Effector memory CD8-positive, alpha-beta T cell (primary cell): ENCODE data around the gene MYOD1.

Source experiments
- ATAC-seq: fragments of 150-1000 bp; cut with Tn5 transposase; replicated peaks from 2 replicates; pipeline ENCODE4 v1.10.0; 2021; ENCODE audit warnings: mild to moderate bottlenecking, moderate library complexity
- DNase-seq, 3 experiments: peaks; one replicate each; pipeline ENCODE4 v3.0.0; 2021
- H3K27ac Mint-ChIP-seq, 2 donors: one replicate each; pipeline ENCODE4 v1.8.0; 2022; ENCODE audit warnings: mild to moderate bottlenecking in 2 of 2, mixed read lengths in 2 of 2, moderate library complexity in 2 of 2
- H3K27me3 Mint-ChIP-seq, 2 donors: one replicate each; pipeline ENCODE4 v1.8.0; 2022; ENCODE audit warnings: mixed read lengths in 2 of 2
- H3K36me3 Mint-ChIP-seq: one replicate; pipeline ENCODE4 v1.8.0; 2022; ENCODE audit warnings: mild to moderate bottlenecking, moderate library complexity, mixed read lengths; ENCODE audit not compliant: insufficient read depth
- H3K4me1 Mint-ChIP-seq, 2 donors: one replicate each; pipeline ENCODE4 v1.8.0; 2022; ENCODE audit warnings: low read depth in 2 of 2, mixed read lengths in 2 of 2
- H3K4me3 Mint-ChIP-seq, 2 donors: one replicate each; pipeline ENCODE4 v1.8.0; 2022; ENCODE audit warnings: mild to moderate bottlenecking in 2 of 2, mixed read lengths in 2 of 2, moderate library complexity in 2 of 2
- H3K9me3 Mint-ChIP-seq, 2 donors: one replicate each; pipeline ENCODE4 v1.8.0; 2022; ENCODE audit warnings: mixed read lengths in 2 of 2

MYOD1 gene

DNA sequence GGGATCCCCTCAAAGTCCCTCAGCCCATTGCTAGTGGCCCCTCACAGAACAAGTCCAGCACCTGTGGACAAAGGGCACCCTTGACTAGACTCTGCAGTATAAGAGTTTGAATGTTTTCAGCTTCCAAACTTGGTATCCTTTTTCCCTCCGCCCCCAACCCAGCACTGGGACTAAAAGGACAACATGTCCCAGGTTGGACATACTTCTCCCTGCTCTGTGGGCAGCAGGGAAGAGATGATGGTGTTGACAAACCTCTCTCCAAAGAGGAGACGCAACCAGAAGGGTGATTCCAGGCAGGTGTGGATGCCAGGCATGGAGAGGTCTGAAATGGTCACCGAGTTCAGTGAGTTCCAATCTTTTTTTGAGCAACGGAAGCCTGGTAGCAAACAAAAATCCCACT is 4.5 kb upstream of the MYOD1 start:
- Mint-ChIP-seq H3K27ac (no peak overlapping the region), H3K27me3 (peaks cover 8% of the 10 kb centered on the region in 2 donors), H3K4me1 (no peaks in the 10 kb centered on the region), H3K9me3 (no peaks in the 10 kb centered on the region), H3K4me3 (no peak overlapping the region), H3K36me3 (no peaks in the 10 kb centered on the region)
- ATAC-seq (no peak), DNase-seq (no peak)

DNA sequence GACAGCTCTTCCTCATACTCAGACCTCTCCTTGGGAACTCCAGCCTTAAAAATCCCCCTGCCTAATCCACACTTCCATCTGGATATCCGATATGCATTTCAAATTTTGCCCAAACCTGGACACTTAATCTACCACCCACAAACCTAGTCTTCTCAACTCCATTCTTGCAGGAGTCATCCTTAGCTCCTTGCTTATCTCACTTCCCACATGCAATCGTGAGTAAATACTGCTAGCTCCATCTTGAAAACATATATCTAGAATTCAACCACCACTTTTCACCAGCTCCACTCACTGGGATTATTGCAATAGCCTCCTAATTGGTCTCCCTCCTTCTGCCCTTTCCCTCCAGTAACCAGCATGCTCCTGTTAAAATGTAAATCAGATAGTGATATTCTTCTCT is 2.6 kb upstream of the MYOD1 start:
- Mint-ChIP-seq H3K27me3 (peaks cover 8 to 10% of the 10 kb centered on the region in 2 donors), H3K27ac (no peak overlapping the region), H3K4me1 (no peaks in the 10 kb centered on the region), H3K36me3 (no peaks in the 10 kb centered on the region), H3K4me3 (no peak overlapping the region), H3K9me3 (no peaks in the 10 kb centered on the region)
- DNase-seq (no peak), ATAC-seq (no peak)

DNA sequence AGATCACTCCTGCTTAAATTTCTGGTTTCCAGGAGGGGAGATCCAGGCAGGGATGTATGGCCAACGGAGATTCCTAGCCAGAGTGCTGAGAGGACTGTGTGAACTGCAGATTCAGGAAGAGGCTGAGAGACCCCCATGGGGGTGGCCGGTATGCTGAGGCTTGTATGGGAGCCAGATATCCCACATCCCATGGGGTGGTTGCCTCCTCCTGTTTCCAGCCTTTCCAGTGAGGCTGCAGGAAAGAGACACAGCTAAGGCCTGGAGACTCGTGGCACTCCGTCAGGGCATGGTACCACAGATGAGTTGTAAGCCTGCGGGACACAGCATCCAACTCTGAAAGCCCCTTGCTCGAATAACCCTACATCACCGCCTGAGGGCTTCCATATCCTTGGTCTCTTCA is 1.4 kb upstream of the MYOD1 start:
- Mint-ChIP-seq H3K9me3 (no peaks in the 10 kb centered on the region), H3K36me3 (no peaks in the 10 kb centered on the region), H3K4me3 (no peak overlapping the region), H3K27ac (no peak overlapping the region), H3K4me1 (no peaks in the 10 kb centered on the region), H3K27me3 (peaks cover 20 to 22% of the 10 kb centered on the region in 2 donors)
- ATAC-seq (no peak), DNase-seq (no peak)

DNA sequence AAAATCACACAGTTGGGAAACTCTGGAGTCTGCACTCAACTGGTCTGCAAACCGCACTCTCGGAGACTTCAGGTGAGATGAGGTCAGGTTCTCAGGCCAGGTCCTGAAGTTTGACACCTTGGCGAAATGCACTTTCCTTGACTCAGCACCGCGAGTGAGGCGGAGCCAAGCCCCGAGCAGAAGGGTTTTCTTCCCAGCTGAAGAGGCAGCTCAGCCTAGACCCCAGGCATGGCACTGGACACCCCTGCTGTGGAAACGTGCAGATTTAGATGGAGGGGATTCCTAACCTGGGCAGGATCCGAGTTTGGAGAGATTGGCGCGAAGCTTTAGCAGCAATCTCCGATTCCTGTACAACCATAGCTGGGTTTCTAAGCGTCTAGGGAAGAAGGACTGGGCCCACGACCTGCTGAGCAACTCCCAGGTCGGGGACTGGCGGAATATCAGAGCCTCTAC is 835 bp upstream of the MYOD1 start:
- no peaks in the 10 kb centered on the region for H3K4me1 Mint-ChIP-seq
- no peak overlapping the region for H3K4me3 Mint-ChIP-seq

DNA sequence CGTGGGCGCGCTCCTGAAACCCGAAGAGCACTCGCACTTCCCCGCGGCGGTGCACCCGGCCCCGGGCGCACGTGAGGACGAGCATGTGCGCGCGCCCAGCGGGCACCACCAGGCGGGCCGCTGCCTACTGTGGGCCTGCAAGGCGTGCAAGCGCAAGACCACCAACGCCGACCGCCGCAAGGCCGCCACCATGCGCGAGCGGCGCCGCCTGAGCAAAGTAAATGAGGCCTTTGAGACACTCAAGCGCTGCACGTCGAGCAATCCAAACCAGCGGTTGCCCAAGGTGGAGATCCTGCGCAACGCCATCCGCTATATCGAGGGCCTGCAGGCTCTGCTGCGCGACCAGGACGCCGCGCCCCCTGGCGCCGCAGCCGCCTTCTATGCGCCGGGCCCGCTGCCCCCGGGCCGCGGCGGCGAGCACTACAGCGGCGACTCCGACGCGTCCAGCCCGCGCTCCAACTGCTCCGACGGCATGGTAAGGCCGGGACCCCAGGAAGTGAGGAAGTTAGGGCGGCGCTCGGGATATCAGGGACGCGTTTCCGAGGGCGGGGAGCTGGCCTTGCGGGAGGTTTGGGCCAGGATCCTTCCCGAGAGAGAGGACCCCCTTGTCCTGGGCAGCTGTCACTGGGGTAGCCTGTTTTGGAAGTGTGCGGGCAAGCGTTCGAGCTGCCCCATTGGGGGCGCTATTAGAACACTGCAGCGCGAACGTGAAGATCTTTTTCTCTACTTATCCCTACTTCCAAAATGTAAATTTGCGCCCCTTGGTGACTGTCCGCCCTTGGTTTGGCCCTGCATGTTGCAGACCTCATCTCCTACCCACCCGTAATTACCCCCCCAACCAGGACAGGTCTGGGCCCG is 796 bp downstream of the MYOD1 start:
- DNase-seq: no peak
- no peaks in the 10 kb centered on the region for H3K4me1 Mint-ChIP-seq
- H3K27ac Mint-ChIP-seq: no peak overlapping the region
- no peaks in the 10 kb centered on the region for H3K9me3 Mint-ChIP-seq
- no peak overlapping the region for H3K4me3 Mint-ChIP-seq
- no peaks in the 10 kb centered on the region for H3K36me3 Mint-ChIP-seq
- peaks cover 26 to 31% of the 10 kb centered on the region in 2 donors for H3K27me3 Mint-ChIP-seq
- ATAC-seq: no peak

More for the DNA sequence above, 835 bp upstream of the MYOD1 start:
- H3K27ac Mint-ChIP-seq: no peak overlapping the region
- no peak for ATAC-seq
- no peaks in the 10 kb centered on the region for H3K36me3 Mint-ChIP-seq
- DNase-seq: no peak
- no peaks in the 10 kb centered on the region for H3K9me3 Mint-ChIP-seq
- peaks cover 24 to 25% of the 10 kb centered on the region in 2 donors for H3K27me3 Mint-ChIP-seq

DNA sequence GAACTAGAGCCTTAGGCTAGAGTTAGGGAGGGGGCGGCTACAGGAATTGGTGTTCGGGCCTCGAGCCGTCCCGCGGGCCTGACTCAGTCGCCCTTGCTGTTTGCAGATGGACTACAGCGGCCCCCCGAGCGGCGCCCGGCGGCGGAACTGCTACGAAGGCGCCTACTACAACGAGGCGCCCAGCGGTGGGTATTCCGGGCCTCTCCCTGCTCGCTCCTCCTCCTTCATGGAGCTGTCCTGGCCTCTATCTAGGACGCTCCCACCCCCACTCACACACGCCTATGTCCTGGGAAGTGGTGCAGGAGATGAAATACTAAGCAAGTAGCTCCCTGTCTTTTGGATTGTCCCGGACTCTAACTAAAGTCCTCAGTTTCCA is 1.4 kb downstream of the MYOD1 start:
- Mint-ChIP-seq H3K36me3 (no peaks in the 10 kb centered on the region), H3K4me1 (no peaks in the 10 kb centered on the region), H3K27ac (no peak overlapping the region), H3K9me3 (no peaks in the 10 kb centered on the region), H3K4me3 (no peak overlapping the region), H3K27me3 (peaks cover 26 to 34% of the 10 kb centered on the region in 2 donors)
- ATAC-seq: no peak
- DNase-seq: no peak

DNA sequence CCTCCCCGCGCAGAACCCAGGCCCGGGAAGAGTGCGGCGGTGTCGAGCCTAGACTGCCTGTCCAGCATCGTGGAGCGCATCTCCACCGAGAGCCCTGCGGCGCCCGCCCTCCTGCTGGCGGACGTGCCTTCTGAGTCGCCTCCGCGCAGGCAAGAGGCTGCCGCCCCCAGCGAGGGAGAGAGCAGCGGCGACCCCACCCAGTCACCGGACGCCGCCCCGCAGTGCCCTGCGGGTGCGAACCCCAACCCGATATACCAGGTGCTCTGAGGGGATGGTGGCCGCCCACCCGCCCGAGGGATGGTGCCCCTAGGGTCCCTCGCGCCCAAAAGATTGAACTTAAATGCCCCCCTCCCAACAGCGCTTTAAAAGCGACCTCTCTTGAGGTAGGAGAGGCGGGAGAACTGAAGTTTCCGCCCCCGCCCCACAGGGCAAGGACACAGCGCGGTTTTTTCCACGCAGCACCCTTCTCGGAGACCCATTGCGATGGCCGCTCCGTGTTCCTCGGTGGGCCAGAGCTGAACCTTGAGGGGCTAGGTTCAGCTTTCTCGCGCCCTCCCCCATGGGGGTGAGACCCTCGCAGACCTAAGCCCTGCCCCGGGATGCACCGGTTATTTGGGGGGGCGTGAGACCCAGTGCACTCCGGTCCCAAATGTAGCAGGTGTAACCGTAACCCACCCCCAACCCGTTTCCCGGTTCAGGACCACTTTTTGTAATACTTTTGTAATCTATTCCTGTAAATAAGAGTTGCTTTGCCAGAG is 2.0 kb downstream of the MYOD1 start:
- H3K4me3 Mint-ChIP-seq: no peak overlapping the region

DNA sequence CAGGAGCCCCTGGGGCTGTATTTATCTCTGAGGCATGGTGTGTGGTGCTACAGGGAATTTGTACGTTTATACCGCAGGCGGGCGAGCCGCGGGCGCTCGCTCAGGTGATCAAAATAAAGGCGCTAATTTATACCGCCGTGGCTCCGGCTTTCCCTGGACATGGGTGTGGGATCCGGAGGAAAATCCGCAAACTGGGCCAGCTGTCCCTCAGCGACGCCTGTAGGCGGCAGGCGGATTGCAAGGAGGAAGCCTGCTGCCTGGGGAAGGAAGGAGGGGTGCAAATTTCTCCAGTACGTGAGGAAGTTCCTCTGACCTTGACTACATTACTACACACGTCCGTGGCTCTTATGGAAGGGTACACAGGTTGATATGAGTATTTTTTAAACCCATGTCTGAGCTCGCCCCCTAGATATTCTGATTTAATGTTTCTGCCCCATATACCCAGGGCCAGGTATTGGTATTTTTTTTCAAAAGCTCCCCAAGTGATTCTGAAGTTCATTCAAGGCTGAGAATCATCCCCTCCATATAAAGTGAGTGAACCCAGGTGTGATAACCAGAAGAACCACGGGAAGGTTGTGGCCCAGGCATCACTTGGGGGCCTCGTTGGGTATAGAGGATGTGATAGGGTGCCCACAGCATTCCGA is 2.8 kb downstream of the MYOD1 start:
- Mint-ChIP-seq H3K27ac (no peak overlapping the region), H3K27me3 (peaks cover 26 to 34% of the 10 kb centered on the region in 2 donors), H3K4me1 (no peaks in the 10 kb centered on the region), H3K36me3 (no peaks in the 10 kb centered on the region), H3K4me3 (no peak overlapping the region), H3K9me3 (no peaks in the 10 kb centered on the region)
- ATAC-seq (no peak), DNase-seq (no peak)

More for the DNA sequence above, 2.0 kb downstream of the MYOD1 start:
- Mint-ChIP-seq H3K4me1 (no peaks in the 10 kb centered on the region), H3K27me3 (peaks cover 26 to 34% of the 10 kb centered on the region in 2 donors), H3K27ac (no peak overlapping the region), H3K9me3 (no peaks in the 10 kb centered on the region), H3K36me3 (no peaks in the 10 kb centered on the region)
- DNase-seq (no peak), ATAC-seq (no peak)

DNA sequence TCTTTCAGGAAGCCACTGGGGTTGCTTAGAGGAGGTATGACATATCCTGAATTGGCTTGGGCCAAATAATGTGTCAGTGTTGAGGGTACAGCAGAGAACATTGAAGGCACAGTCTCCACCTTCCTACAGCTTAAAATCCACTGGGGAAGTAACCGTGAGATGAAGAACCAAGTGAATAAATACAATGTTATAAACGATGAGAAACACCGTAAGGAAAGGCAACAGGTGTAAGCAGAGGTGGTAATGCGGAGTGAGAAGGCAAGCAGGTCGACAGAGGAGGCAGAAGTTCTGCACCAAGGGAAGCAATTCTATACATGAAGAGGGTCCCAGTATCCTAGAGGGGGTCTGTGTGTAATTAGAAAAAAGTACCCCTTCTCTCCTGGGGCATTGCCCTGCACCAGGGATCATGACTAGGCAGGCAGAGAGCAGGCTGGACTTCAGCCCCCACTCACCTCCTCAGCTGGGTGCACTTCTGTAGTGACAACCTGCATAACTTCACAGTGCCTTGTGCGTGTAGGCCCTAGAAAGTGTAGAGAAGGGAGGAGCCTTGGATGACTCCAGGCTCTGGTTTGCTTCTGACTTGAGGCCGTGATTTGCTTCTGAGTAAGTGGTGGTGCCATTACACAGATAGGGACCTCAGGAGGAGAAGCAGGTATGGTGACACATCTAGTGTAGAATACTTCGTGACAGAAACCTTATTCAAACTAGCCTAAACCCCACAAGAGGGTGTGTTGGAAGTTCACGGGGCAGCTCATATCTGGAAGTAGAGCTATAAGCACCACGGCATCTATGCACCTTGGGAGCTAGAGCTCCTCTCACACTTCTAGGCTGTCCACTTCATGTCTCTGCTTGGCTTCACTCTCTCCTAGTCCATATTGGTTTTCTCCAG is 4.9 kb downstream of the MYOD1 start:
- Mint-ChIP-seq H3K27ac (no peak overlapping the region), H3K4me1 (no peaks in the 10 kb centered on the region), H3K27me3 (peaks cover 37 to 54% of the 10 kb centered on the region in 2 donors), H3K9me3 (no peaks in the 10 kb centered on the region), H3K4me3 (no peak overlapping the region), H3K36me3 (no peaks in the 10 kb centered on the region)
- ATAC-seq (no peak), DNase-seq (no peak)

DNA sequence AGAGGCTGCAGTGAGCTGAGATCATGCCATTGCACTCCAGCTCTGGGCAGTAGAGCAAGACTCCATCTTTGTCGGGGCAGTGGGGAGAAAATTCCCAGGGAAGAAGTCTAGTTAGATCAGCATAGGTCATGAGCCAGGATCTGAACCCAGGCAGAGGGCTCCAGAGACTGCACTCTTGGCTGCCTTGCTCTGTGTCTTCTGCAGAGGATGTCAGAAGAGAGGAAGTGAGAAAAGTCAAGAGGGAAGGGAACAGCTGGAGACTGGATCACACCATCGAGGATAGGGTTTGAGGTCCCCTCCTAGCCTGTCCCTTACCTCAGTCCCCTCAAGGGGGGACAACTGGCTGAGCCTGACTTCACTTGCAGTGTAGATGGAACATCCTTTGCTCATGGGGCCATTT is 5.8 kb downstream of the MYOD1 start:
- H3K9me3 Mint-ChIP-seq: no peaks in the 10 kb centered on the region
- H3K27ac Mint-ChIP-seq: no peak overlapping the region
- DNase-seq: no peak
- no peaks in the 10 kb centered on the region for H3K4me1 Mint-ChIP-seq
- ATAC-seq: no peak
- H3K4me3 Mint-ChIP-seq: no peak overlapping the region
- H3K27me3 Mint-ChIP-seq: peaks cover 43 to 63% of the 10 kb centered on the region in 2 donors
- H3K36me3 Mint-ChIP-seq: no peaks in the 10 kb centered on the region

DNA sequence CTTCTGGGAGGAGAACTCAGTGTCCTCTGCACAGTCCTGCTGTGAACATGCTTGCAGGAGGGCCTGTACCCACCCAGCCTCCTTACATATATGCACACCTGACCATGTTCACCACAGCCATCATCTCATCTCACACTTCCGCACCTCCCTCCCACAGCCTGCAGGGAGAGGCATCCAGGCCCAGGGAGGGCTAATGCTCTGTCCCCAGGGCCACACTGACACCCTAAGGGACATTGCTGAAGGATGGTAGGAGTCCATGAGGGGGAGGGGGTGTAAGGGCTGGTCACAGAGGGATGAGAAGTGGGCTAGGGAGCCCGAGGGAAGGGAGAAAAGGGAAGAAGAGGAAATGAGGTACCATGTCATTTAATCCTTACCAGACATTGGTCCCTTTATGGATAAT is 10.8 kb downstream of the MYOD1 start:
- H3K27me3 Mint-ChIP-seq: peaks cover 55 to 72% of the 10 kb centered on the region in 2 donors
- DNase-seq (no peak), ATAC-seq (no peak)
- H3K27ac Mint-ChIP-seq: no peak overlapping the region
- H3K4me1 Mint-ChIP-seq: no peaks in the 10 kb centered on the region
- H3K4me3 Mint-ChIP-seq: no peak overlapping the region
- no peaks in the 10 kb centered on the region for H3K9me3 Mint-ChIP-seq
- no peaks in the 10 kb centered on the region for H3K36me3 Mint-ChIP-seq

DNA sequence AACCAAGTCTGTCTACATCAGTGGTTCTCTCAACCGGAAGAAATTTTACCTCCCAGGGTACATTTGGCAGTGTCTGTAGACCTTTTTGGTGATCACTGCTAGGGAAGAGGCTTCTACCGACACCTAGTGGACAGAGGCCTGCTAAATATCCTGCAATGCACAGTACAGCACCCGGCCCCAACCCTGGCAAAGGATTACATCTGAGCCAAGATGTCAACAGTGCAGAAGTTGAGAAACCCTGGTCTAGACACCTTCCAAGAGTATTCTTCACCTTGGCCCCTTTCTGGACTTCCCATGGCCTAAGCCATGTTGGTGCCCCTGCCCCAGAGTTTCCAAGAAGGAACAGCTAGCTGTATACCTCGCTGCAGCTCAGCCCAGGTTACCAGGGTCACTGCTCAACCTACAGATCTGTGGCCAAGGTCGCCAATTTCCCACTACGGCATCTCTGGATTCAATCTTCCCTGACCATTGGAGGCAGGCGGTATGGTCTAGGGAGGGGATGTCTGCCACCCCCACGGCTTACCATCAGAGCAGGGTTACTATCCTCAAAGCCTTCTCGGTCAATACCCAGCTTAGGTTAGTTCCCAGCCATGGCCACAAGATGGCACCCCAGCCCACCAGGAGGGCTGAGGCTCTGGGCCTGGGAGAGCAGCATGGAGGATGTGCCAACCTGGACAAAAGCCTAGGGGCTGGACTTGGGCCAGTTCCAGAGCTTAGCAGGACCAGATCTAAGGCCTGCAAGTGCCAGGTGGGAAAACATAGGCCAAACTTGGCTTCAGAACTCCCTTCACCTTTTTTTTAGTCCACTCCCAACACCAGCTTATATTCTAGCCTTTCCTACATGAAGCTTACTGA is 11.5 kb downstream of the MYOD1 start:
- H3K4me3 Mint-ChIP-seq: no peak overlapping the region
- H3K36me3 Mint-ChIP-seq: no peaks in the 10 kb centered on the region
- peaks cover 55 to 69% of the 10 kb centered on the region in 2 donors for H3K27me3 Mint-ChIP-seq
- H3K9me3 Mint-ChIP-seq: no peaks in the 10 kb centered on the region
- ATAC-seq: peak; percentile 58
- no peak overlapping the region for H3K27ac Mint-ChIP-seq
- peak; percentile 22 to 52 (median 35) for DNase-seq
- H3K4me1 Mint-ChIP-seq: no peaks in the 10 kb centered on the region
